CD8-positive, alpha-beta memory T cell (primary cell): ENCODE results near the gene CEP20. TPM values are rescaled to one million over a fixed set of nuclear protein-coding genes. Genes with fewer than 3 reads are reported as not detected.
"Not testable (repeated sequence)": the region's sequence is repeated elsewhere in the genome, so short reads cannot be mapped to it uniquely, and the experiment has no call there.

Experiments used
- CTCF ChIA-PET: fragments of 350-600 bp; sonication (Branson Sonifier 250); formaldehyde crosslinking; loops from one replicate; lab custom pipeline; 2021; ENCODE audit warnings: antibody characterized with exemption; lab: Charles Lee
- POLR2A ChIA-PET: fragments of 350-600 bp; sonication (Branson Sonifier 250); formaldehyde crosslinking; loops from one replicate; lab custom pipeline; 2021; ENCODE audit warnings: antibody characterized with exemption; lab: Charles Lee
- DNase-seq, 5 donors: peaks; one replicate each; pipeline versions ENCODE4 v3.0.0 to v3.0.0-alpha.2; 2020 to 2022; ENCODE audit warnings: mixed read lengths in 1 of 5
- H3K27ac ChIP-seq: one replicate; pipeline ENCODE4 v1.7.0; 2013; ENCODE audit warnings: low read depth, mild to moderate bottlenecking, low read length, moderate library complexity
- H3K27me3 ChIP-seq: 2 replicates; pipeline ENCODE4 v1.7.0; 2013; ENCODE audit warnings: low read length, mild to moderate bottlenecking; ENCODE audit not compliant: insufficient read depth, poor library complexity, severe bottlenecking
- H3K36me3 ChIP-seq: 2 replicates; pipeline ENCODE4 v1.7.0; 2013; ENCODE audit warnings: mild to moderate bottlenecking, low read length, moderate library complexity; ENCODE audit not compliant: insufficient read depth
- H3K4me1 ChIP-seq: 2 replicates; pipeline ENCODE4 v1.7.0; 2013; ENCODE audit warnings: mild to moderate bottlenecking, low read length, moderate library complexity; ENCODE audit not compliant: insufficient read depth
- H3K4me3 ChIP-seq: 2 replicates; pipeline ENCODE4 v1.7.0; 2013; ENCODE audit warnings: mild to moderate bottlenecking, low read length
- H3K9me3 ChIP-seq: 2 replicates; pipeline ENCODE4 v1.7.0; 2013; ENCODE audit warnings: mild to moderate bottlenecking, low read length
- H3K27ac Mint-ChIP-seq, 8 donors: one replicate each; pipeline ENCODE4 v1.8.0; 2020 to 2021; ENCODE audit warnings: mixed read lengths in 8 of 8, mild to moderate bottlenecking in 6 of 8, inconsistent platforms in 3 of 8, moderate library complexity in 3 of 8
- H3K27me3 Mint-ChIP-seq, 2 donors: one replicate each; pipeline ENCODE4 v1.8.0; 2020 to 2021; ENCODE audit warnings: mixed read lengths in 2 of 2, mild to moderate bottlenecking in 1 of 2, moderate library complexity in 1 of 2
- H3K36me3 Mint-ChIP-seq, 3 donors: one replicate each; pipeline ENCODE4 v1.8.0; 2020 to 2021; ENCODE audit warnings: mixed read lengths in 3 of 3, inconsistent platforms in 1 of 3, mild to moderate bottlenecking in 1 of 3
- H3K4me1 Mint-ChIP-seq, 3 donors: one replicate each; pipeline ENCODE4 v1.8.0; 2020 to 2021; ENCODE audit warnings: mixed read lengths in 3 of 3, inconsistent platforms in 1 of 3, mild to moderate bottlenecking in 1 of 3
- H3K4me3 Mint-ChIP-seq, 7 donors: one replicate each; pipeline ENCODE4 v1.8.0; 2020 to 2021; ENCODE audit warnings: mixed read lengths in 7 of 7, mild to moderate bottlenecking in 6 of 7, moderate library complexity in 4 of 7, inconsistent platforms in 2 of 7
- H3K9me3 Mint-ChIP-seq, 5 donors: one replicate each; pipeline ENCODE4 v1.8.0; 2020 to 2022; ENCODE audit warnings: mixed read lengths in 5 of 5, mild to moderate bottlenecking in 3 of 5, moderate library complexity in 2 of 5, inconsistent platforms in 1 of 5
- polyA plus RNA-seq: library from polyadenylated mRNA; unstranded; fragments of 300-500 nt; fragmentation: Illumina TruSeq; gene quantifications from one replicate; pipeline ENCODE4 v1.2.3, GENCODE V29; 2021
- total RNA-seq, 2 experiments: library from RNA; stranded (reverse); gene quantifications; one replicate each; pipeline ENCODE4 v1.2.3, GENCODE V29; 2021

The CEP20 gene
- total and polyA plus RNA-seq, 3 experiments from 2014 or later = 32.5 to 46.1 (median 39.6) TPM

DNA sequence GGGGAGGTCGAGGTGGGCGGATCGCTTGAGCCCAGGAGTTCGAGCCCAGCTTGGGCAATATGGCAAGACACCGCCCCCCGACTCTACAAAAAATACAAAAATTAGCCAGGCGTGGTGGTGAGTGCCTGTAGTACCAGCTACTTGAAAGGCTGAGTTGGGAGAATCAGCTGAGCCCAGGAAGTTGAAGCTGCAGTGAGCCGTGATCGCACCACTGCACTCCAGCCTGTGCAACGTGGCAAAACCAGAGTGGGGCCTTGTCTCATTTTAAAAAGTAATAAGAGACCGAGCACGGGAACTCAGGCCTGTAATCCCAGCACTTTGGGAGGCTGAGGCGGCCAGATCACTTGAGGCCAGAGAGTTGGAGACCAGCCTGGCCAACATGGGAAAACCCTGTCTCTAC is 36.6 kb upstream of the CEP20 start:
- no peak for DNase-seq
- Mint-ChIP-seq H3K4me1 (no peaks in the 10 kb centered on the region), H3K36me3 (no peaks in the 10 kb centered on the region), H3K4me3 (no peak overlapping the region), H3K27ac (no peak overlapping the region), H3K9me3 (no peaks in the 10 kb centered on the region), H3K27me3 (no peaks in the 10 kb centered on the region)
- no peak overlapping the region for H3K4me3 ChIP-seq
- ChIA-PET CTCF (no interaction called here), POLR2A (no interaction called here)
- H3K36me3 ChIP-seq = no peaks in the 10 kb centered on the region
- no peaks in the 10 kb centered on the region for H3K9me3 ChIP-seq
- H3K4me1 ChIP-seq = no peaks in the 10 kb centered on the region
- H3K27me3 ChIP-seq = no peaks in the 10 kb centered on the region
- no peak overlapping the region for H3K27ac ChIP-seq

- Histone ChIP-seq H3K4me3 (no peak overlapping the region), H3K27ac (no peak overlapping the region), H3K36me3 (no peaks in the 10 kb centered on the region), H3K9me3 (no peaks in the 10 kb centered on the region), H3K27me3 (no peaks in the 10 kb centered on the region), H3K4me1 (no peaks in the 10 kb centered on the region)
- POLR2A ChIA-PET = no interaction called here
- no peak overlapping the region for H3K4me3 Mint-ChIP-seq
- no peaks in the 10 kb centered on the region for H3K9me3 Mint-ChIP-seq
- no peak overlapping the region for H3K27ac Mint-ChIP-seq
- DNase-seq = no peak
- H3K4me1 Mint-ChIP-seq = no peaks in the 10 kb centered on the region
- no peaks in the 10 kb centered on the region for H3K36me3 Mint-ChIP-seq
- CTCF ChIA-PET = no interaction called here
- peaks cover 0 to 2% of the 10 kb centered on the region in 2 donors for H3K27me3 Mint-ChIP-seq
Observed at GRCh38 chr16:15919331-15919730, 30.9 kb upstream of the CEP20 start.

DNA sequence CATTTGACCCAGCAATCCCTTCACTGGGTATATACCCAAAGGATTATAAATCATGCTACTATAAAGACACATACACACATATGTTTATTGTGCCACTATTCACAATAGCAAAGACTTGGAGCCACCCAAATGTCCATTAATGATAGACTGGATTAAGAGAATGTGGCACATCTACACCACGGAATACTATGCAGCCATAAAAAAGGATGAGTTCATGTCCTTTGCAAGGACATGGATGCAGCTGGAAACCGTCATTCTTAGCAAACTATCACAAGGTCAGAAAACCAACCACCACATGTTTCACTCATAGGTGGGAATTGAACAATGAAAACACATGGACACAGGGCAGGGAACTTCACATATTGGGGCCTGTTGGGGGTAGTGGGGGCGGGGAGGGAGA is 29.9 kb upstream of the CEP20 start:
- DNase-seq, H3K36me3 Mint-ChIP-seq, H3K27ac ChIP-seq, H3K36me3 ChIP-seq, H3K4me3 ChIP-seq, H3K9me3 ChIP-seq, CTCF ChIA-PET, H3K4me1 ChIP-seq, H3K4me3 Mint-ChIP-seq, H3K27me3 ChIP-seq, POLR2A ChIA-PET, H3K27me3 Mint-ChIP-seq, H3K27ac Mint-ChIP-seq, H3K4me1 Mint-ChIP-seq, H3K9me3 Mint-ChIP-seq: not testable (repeated sequence)

GRCh38 chr16:15916323-15916722 is 27.9 kb upstream of the CEP20 start:
- H3K27ac Mint-ChIP-seq = peak overlapping the region in 1 of 8 donors; percentile 48
- no peaks in the 10 kb centered on the region for H3K9me3 ChIP-seq
- CTCF ChIA-PET = no interaction called here
- H3K27me3 Mint-ChIP-seq = peaks cover 0 to 2% of the 10 kb centered on the region in 2 donors
- DNase-seq = no peak
- no peak overlapping the region for H3K4me3 Mint-ChIP-seq
- H3K4me3 ChIP-seq = no peak overlapping the region
- no peaks in the 10 kb centered on the region for H3K9me3 Mint-ChIP-seq
- POLR2A ChIA-PET = no interaction called here
- H3K27me3 ChIP-seq = no peaks in the 10 kb centered on the region
- peaks cover 4% of the 10 kb centered on the region for H3K4me1 ChIP-seq
- peaks cover 8 to 12% (median 12%) of the 10 kb centered on the region in 3 donors for H3K4me1 Mint-ChIP-seq
- no peaks in the 10 kb centered on the region for H3K36me3 ChIP-seq
- H3K27ac ChIP-seq = no peak overlapping the region
- no peaks in the 10 kb centered on the region for H3K36me3 Mint-ChIP-seq

DNA sequence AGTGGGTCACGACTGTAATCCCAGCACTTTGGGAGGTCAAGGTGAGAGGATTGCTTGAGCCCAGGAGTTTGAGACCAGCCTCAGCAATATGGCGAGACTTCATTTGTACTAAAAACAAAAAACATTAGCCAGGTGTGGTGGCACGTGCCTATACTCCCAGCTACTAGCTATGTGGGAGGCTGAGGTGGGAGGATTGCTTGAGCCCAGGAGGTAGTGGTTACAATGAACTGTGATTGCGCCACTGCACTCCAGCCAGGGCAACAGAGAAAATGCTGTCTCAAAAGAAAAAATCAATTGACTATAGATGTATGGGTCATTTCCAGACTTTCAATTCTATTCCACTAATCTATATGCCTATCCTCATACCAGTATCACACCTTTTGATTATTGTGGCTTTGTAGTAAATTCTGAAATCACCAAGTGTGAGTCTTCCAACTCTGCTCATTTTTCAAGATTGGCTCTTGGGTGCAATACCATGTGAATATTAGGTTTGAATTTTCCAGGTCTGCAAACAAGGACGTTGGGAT is 27.2 kb upstream of the CEP20 start:
- DNase-seq = no peak
- CTCF ChIA-PET = no interaction called here

DNA sequence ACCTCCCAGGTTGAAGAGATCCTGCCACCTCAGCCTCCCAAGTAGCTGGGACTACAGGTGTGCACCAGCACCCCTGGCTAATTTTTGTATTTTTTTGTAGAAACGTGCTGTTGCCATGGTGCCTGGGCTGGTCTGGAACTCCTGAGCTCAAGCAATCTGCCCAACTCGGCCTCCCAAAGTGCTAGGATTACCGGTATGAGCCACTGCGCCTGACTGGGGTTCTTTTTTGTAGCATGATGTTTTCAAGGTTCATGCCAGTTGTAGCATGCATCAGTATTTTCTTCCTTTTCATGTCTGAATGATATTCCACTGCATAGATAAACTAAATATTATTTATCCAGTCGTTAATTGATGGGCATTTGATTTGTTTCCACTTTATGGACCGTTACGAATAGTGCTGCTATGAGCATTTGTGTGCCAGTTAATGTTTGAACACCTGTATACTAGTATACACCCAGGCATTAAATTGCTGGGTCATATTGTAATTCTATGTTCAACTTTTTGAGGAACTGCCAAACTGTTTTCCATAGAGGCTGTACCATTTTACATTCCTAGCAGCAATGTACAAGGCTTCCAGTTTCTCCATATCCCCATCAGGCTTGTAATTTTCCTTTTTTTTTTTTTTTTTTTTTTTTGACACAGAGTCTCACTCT is 24.8 kb upstream of the CEP20 start:
- Histone ChIP-seq H3K27ac (no peak overlapping the region), H3K9me3 (no peaks in the 10 kb centered on the region), H3K4me3 (no peak overlapping the region), H3K4me1 (peaks cover 4% of the 10 kb centered on the region), H3K36me3 (no peaks in the 10 kb centered on the region), H3K27me3 (no peaks in the 10 kb centered on the region)
- ChIA-PET POLR2A (no interaction called here), CTCF (no interaction called here)
- Mint-ChIP-seq H3K4me3 (peak overlapping the region in 3 of 7 donors; percentile 15 to 41 (median 23)), H3K36me3 (peaks cover 0 to 2% (median 0%) of the 10 kb centered on the region in 3 donors), H3K27ac (peak overlapping the region in 6 of 8 donors; percentile 45 to 97 (median 81)), H3K27me3 (peaks cover 0 to 2% of the 10 kb centered on the region in 2 donors), H3K4me1 (peaks cover 9 to 16% (median 12%) of the 10 kb centered on the region in 3 donors), H3K9me3 (no peaks in the 10 kb centered on the region)
- no peak for DNase-seq

More for the DNA sequence above, 27.2 kb upstream of the CEP20 start:
- no peak overlapping the region for H3K4me3 ChIP-seq
- H3K4me1 ChIP-seq = peaks cover 4% of the 10 kb centered on the region
- H3K36me3 Mint-ChIP-seq = peaks cover 0 to 2% (median 0%) of the 10 kb centered on the region in 3 donors
- peaks cover 0 to 2% of the 10 kb centered on the region in 2 donors for H3K27me3 Mint-ChIP-seq
- POLR2A ChIA-PET = no interaction called here
- H3K27me3 ChIP-seq = no peaks in the 10 kb centered on the region
- H3K9me3 ChIP-seq = no peaks in the 10 kb centered on the region
- no peak overlapping the region for H3K4me3 Mint-ChIP-seq
- H3K27ac Mint-ChIP-seq = no peak overlapping the region
- no peak overlapping the region for H3K27ac ChIP-seq
- no peaks in the 10 kb centered on the region for H3K9me3 Mint-ChIP-seq
- H3K36me3 ChIP-seq = no peaks in the 10 kb centered on the region
- H3K4me1 Mint-ChIP-seq = peaks cover 9 to 16% (median 12%) of the 10 kb centered on the region in 3 donors

- no peaks in the 10 kb centered on the region for H3K36me3 ChIP-seq
- H3K4me1 Mint-ChIP-seq = peaks cover 9 to 16% (median 12%) of the 10 kb centered on the region in 3 donors
- H3K4me3 Mint-ChIP-seq = no peak overlapping the region
- H3K27me3 Mint-ChIP-seq = peaks cover 0 to 2% of the 10 kb centered on the region in 2 donors
- no peaks in the 10 kb centered on the region for H3K9me3 ChIP-seq
- H3K27me3 ChIP-seq = no peaks in the 10 kb centered on the region
- no peak for DNase-seq
- POLR2A ChIA-PET = no interaction called here
- peak overlapping the region in 3 of 8 donors; percentile 5 to 70 (median 38) for H3K27ac Mint-ChIP-seq
- H3K4me1 ChIP-seq = peaks cover 4% of the 10 kb centered on the region
- H3K9me3 Mint-ChIP-seq = peaks cover 0 to 2% (median 0%) of the 10 kb centered on the region in 5 donors
- peaks cover 0 to 4% (median 2%) of the 10 kb centered on the region in 3 donors for H3K36me3 Mint-ChIP-seq
- no peak overlapping the region for H3K4me3 ChIP-seq
- H3K27ac ChIP-seq = no peak overlapping the region
- CTCF ChIA-PET = no interaction called here
Observed at GRCh38 chr16:15911198-15911597, 22.8 kb upstream of the CEP20 start.

DNA sequence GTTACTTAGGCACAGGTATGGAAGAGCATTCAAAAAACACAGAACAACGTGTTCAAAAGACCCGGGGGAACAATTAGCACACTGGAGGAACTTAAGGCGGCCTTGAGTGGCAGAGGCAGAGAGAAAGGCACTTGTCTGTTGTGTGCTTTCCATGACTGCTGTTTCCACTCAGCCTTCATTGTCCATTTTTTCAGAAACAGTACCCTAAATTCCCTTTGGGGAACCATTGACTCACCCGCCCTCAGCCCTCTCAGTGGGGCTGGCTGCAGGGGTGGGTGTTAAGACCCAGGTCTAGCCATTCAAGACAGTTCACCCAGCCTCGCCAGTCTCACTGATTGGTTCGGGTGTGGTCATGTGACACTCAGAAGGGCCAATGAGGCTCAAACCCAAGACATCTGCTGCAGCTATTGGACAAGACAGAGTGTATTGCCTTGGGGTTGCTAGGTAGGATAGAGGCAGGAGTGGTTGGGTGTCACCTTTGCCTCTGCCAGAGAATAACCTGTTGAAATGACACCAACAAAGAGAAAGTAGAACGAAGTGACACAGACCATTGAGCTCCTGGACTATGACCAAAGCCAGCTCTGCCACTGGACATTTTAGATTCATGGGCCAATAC is 19.6 kb upstream of the CEP20 start:
- Histone ChIP-seq H3K4me3 (no peak overlapping the region), H3K36me3 (no peaks in the 10 kb centered on the region), H3K4me1 (peaks cover 1% of the 10 kb centered on the region), H3K9me3 (no peaks in the 10 kb centered on the region), H3K27me3 (no peaks in the 10 kb centered on the region), H3K27ac (no peak overlapping the region)
- Mint-ChIP-seq H3K27me3 (peaks cover 4 to 5% of the 10 kb centered on the region in 2 donors), H3K4me1 (peaks cover 7 to 12% (median 9%) of the 10 kb centered on the region in 3 donors), H3K36me3 (peaks cover 0 to 4% (median 2%) of the 10 kb centered on the region in 3 donors), H3K9me3 (peaks cover 0 to 5% (median 0%) of the 10 kb centered on the region in 5 donors), H3K4me3 (no peak overlapping the region), H3K27ac (no peak overlapping the region)
- ChIA-PET POLR2A (no interaction called here), CTCF (no interaction called here)
- DNase-seq = peak in 4 of 5 donors; percentile 4 to 55 (median 14)
